SU-DHL-6 (cell line): ENCODE measurements around the gene NUDT14.

Experiments
- CTCF ChIP-seq: fragments of 200-600 bp; sonication (generic); IDR thresholded peaks from one replicate; pipeline ENCODE4 v1.5.1; 2017; ENCODE audit warnings: antibody characterized with exemption, mild to moderate bottlenecking, low read length, moderate library complexity; ENCODE audit not compliant: insufficient read depth, poor library complexity, severe bottlenecking
- EZH2phosphoT487 ChIP-seq: fragments of 200-600 bp; sonication (generic), shearing (Covaris generic); conservative IDR thresholded peaks from 2 replicates; pipeline ENCODE4 v1.6.1; 2018; ENCODE audit warnings: mild to moderate bottlenecking, antibody characterized with exemption, low read length, moderate library complexity, mixed read lengths

DNA sequence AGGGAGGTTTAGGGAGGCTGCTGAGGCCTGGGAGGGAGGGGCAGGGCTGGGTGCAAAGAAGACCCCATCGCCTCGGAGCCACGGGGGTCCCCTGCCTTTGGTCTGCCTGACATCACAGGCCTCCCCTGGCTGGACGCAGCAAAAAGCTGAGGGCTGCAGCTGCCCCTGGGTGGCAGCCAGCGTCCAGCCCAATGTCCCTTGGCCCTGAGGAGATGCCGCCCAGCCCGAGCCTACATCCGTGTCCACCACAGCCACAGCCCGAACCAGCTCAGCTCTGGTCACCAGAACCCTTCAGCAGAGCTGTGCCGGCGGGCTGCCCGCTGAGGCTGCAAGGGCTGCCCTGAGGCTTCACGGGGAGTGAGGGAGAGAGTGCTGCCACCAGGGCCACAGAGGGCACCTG, 1.9 kb downstream of the NUDT14 start:
- TF ChIP-seq CTCF: no peak
- no peak for TF ChIP-seq EZH2phosphoT487
